H1 (cell line): Measurements from ENCODE around the gene MIX23. TPM values are rescaled to one million over a fixed set of nuclear protein-coding genes. Genes with fewer than 3 reads are reported as not detected.

Experiments used
- CTCF ChIA-PET: fragments of 300-600 bp; sonication (Branson Sonifier 250); formaldehyde crosslinking; loops from one replicate; lab custom pipeline; 2021; ENCODE audit not compliant: partially characterized antibody; lab: Charles Lee
- POLR2A ChIA-PET: fragments of 300-600 bp; sonication (Branson Sonifier 250); formaldehyde crosslinking; loops from one replicate; lab custom pipeline; 2021; ENCODE audit warnings: inconsistent platforms; ENCODE audit not compliant: partially characterized antibody; lab: Charles Lee
- DNase-seq, 2 experiments: peaks; one replicate each; pipeline versions ENCODE4 v3.0.0 to v3.0.0-alpha.2; 2010 to 2022; ENCODE audit warnings: low spot score in 2 of 2, low read depth in 1 of 2, mixed read lengths in 1 of 2
- FAIRE-seq: peaks from 2 replicates; lab custom pipeline; 2011; peaks lifted over from hg19 to GRCh38; lab: Jason Lieb, UNC
- H2AFZ ChIP-seq: 2 replicates; pipeline ENCODE4 v1.8.1; 2012; ENCODE audit warnings: low read length, inconsistent platforms
- H2AK5ac ChIP-seq: 2 replicates; pipeline ENCODE4 v1.6.1; 2013; ENCODE audit warnings: low read depth, low read length
- H2BK120ac ChIP-seq: replicated peaks from 2 replicates; pipeline ENCODE3; 2013; ENCODE audit warnings: low read depth, low read length, inconsistent platforms
- H2BK12ac ChIP-seq: 2 replicates; pipeline ENCODE4 v1.6.1; 2013; ENCODE audit warnings: low read depth, low read length
- H2BK15ac ChIP-seq: 2 replicates; pipeline ENCODE4 v1.6.1; 2013; ENCODE audit warnings: low read length
- H2BK20ac ChIP-seq: 2 replicates; pipeline ENCODE4 v1.6.1; 2013; ENCODE audit warnings: low read length
- H2BK5ac ChIP-seq: 2 replicates; pipeline ENCODE4 v1.6.1; 2013; ENCODE audit warnings: low read depth, low read length
- H3K14ac ChIP-seq: 2 replicates; pipeline ENCODE4 v1.6.1; 2013; ENCODE audit warnings: inconsistent platforms; ENCODE audit not compliant: insufficient read length
- H3K18ac ChIP-seq: 2 replicates; pipeline ENCODE4 v1.6.1; 2013; ENCODE audit warnings: low read length; ENCODE audit errors: extremely low read depth
- H3K23ac ChIP-seq: 2 replicates; pipeline ENCODE4 v1.6.1; 2013; ENCODE audit warnings: inconsistent platforms; ENCODE audit not compliant: insufficient read length
- H3K23me2 ChIP-seq: 2 replicates; pipeline ENCODE4 v1.6.1; 2013; ENCODE audit warnings: low read depth, low read length
- H3K27ac ChIP-seq: 2 replicates; pipeline ENCODE4 v1.6.1; 2011; ENCODE audit warnings: low read depth, low read length, inconsistent platforms
- H3K27me3 ChIP-seq, 4 experiments: replicated peaks in 1 of 4; 1 replicate in 1 of 4; 2 replicates in 3 of 4; pipeline versions ENCODE4 v1.6.1 to v1.8.1; 2011 to 2013; ENCODE audit warnings: low read length in 3 of 4, mild to moderate bottlenecking in 3 of 4, inconsistent platforms in 2 of 4, mixed read lengths in 2 of 4, moderate library complexity in 1 of 4; ENCODE audit not compliant: control insufficient read depth in 3 of 4, insufficient read depth in 3 of 4; ENCODE audit errors: extremely low read depth in 1 of 4
- H3K36me3 ChIP-seq, 4 experiments: 2 replicates each; pipeline versions ENCODE4 v1.6.1 to v1.8.1; 2011 to 2013; ENCODE audit warnings: mild to moderate bottlenecking in 4 of 4, low read length in 3 of 4, moderate library complexity in 2 of 4, control low read depth in 1 of 4, inconsistent platforms in 1 of 4; ENCODE audit not compliant: insufficient read depth in 4 of 4, control insufficient read depth in 2 of 4
- H3K4ac ChIP-seq: replicated peaks from 2 replicates; pipeline ENCODE3; 2013; ENCODE audit warnings: low read length, low read depth, mixed read lengths, inconsistent platforms; ENCODE audit not compliant: insufficient read length
- H3K4me1 ChIP-seq, 4 experiments: replicated peaks in 1 of 4; 1 replicate in 1 of 4; 2 replicates in 3 of 4; pipeline versions ENCODE4 v1.6.1 to v1.8.1; 2011 to 2013; ENCODE audit warnings: low read length in 3 of 4, inconsistent platforms in 2 of 4, mixed read lengths in 1 of 4; ENCODE audit not compliant: insufficient read depth in 4 of 4, control insufficient read depth in 3 of 4
- H3K4me2 ChIP-seq, 2 experiments: 2 replicates each; pipeline versions ENCODE4 v1.6.1 to v1.8.1; 2011 to 2013; ENCODE audit warnings: low read depth in 2 of 2, low read length in 2 of 2, control low read depth in 1 of 2, inconsistent platforms in 1 of 2, mild to moderate bottlenecking in 1 of 2; ENCODE audit not compliant: insufficient read depth in 1 of 2
- H3K4me3 ChIP-seq, 4 experiments: fragments of 200-600, 300-600 bp in 1 of 4; sonication (generic), shearing (Covaris generic), sonication (Bioruptor Twin) in 1 of 4; 2 replicates each; pipeline versions ENCODE4 v1.5.1 to v1.8.1; 2011 to 2016; ENCODE audit warnings: low read length in 4 of 4, low read depth in 3 of 4, control low read depth in 2 of 4, inconsistent platforms in 2 of 4, mild to moderate bottlenecking in 2 of 4, mixed read lengths in 1 of 4, moderate library complexity in 1 of 4; ENCODE audit not compliant: insufficient read depth in 2 of 4; ENCODE audit errors: extremely low read depth in 1 of 4
- H3K56ac ChIP-seq: replicated peaks from 2 replicates; pipeline ENCODE3; 2013; ENCODE audit warnings: low read depth, mild to moderate bottlenecking, mixed read lengths, low read length, inconsistent platforms; ENCODE audit not compliant: insufficient read length
- H3K79me1 ChIP-seq: 2 replicates; pipeline ENCODE4 v1.6.1; 2013; ENCODE audit warnings: low read depth, low read length, control low read depth
- H3K79me2 ChIP-seq, 2 experiments: 2 replicates each; pipeline versions ENCODE4 v1.6.1 to v1.8.1; 2012 to 2013; ENCODE audit warnings: low read length in 2 of 2, mild to moderate bottlenecking in 2 of 2, inconsistent platforms in 1 of 2; ENCODE audit not compliant: insufficient read depth in 2 of 2, control insufficient read depth in 1 of 2
- H3K9ac ChIP-seq, 4 experiments: replicated peaks in 1 of 4; 1 replicate in 1 of 4; 2 replicates in 3 of 4; pipeline versions ENCODE4 v1.6.1 to v1.8.1; 2011 to 2013; ENCODE audit warnings: low read depth in 3 of 4, low read length in 3 of 4, control low read depth in 2 of 4, mild to moderate bottlenecking in 2 of 4, moderate library complexity in 2 of 4, inconsistent platforms in 1 of 4; ENCODE audit errors: extremely low read depth in 1 of 4
- H3K9me3 ChIP-seq, 2 experiments: 2 replicates each; pipeline versions ENCODE4 v1.6.1 to v1.8.1; 2012 to 2013; ENCODE audit warnings: mild to moderate bottlenecking in 2 of 2, moderate library complexity in 2 of 2, control low read depth in 1 of 2, inconsistent platforms in 1 of 2, low read depth in 1 of 2, low read length in 1 of 2, mixed read lengths in 1 of 2; ENCODE audit not compliant: insufficient read depth in 2 of 2
- H4K20me1 ChIP-seq, 2 experiments: replicated peaks in 1 of 2; 2 replicates each; pipeline versions ENCODE3 to v1.8.1; 2011 to 2013; ENCODE audit warnings: inconsistent platforms in 2 of 2, low read length in 2 of 2, mild to moderate bottlenecking in 1 of 2; ENCODE audit not compliant: insufficient read depth in 2 of 2, control insufficient read depth in 1 of 2
- H4K5ac ChIP-seq: 2 replicates; pipeline ENCODE4 v1.6.1; 2013; ENCODE audit warnings: low read length, low read depth, mixed read lengths, inconsistent platforms; ENCODE audit not compliant: insufficient read length
- H4K8ac ChIP-seq: 2 replicates; pipeline ENCODE4 v1.8.0; 2013; ENCODE audit warnings: mild to moderate bottlenecking, moderate library complexity, low read length, inconsistent platforms; ENCODE audit not compliant: insufficient read depth; ENCODE audit errors: extremely low read depth
- H4K91ac ChIP-seq: replicated peaks from 2 replicates; pipeline ENCODE3; 2013; ENCODE audit warnings: low read length, mixed read lengths, inconsistent platforms; ENCODE audit not compliant: insufficient read length
- ASH2L ChIP-seq: fragments of 200-600, 300-600 bp; sonication (generic); IDR thresholded peaks from one replicate; pipeline ENCODE4 v1.7.1; 2017; ENCODE audit warnings: low read length
- CBX8 ChIP-seq: fragments of 300-800, 300-1000 bp; sonication (generic); IDR thresholded peaks from 2 replicates; pipeline ENCODE4 v1.7.1; 2016; ENCODE audit warnings: low read depth, low read length, borderline replicate concordance
- FOSL1 ChIP-seq: IDR thresholded peaks from 2 replicates; pipeline ENCODE4 v1.6.1; 2011; ENCODE audit warnings: mild to moderate bottlenecking, low read depth, low read length, moderate library complexity; ENCODE audit not compliant: insufficient read depth
- NRF1 ChIP-seq: IDR thresholded peaks from 2 replicates; pipeline ENCODE4 v1.6.1; 2011; ENCODE audit warnings: mild to moderate bottlenecking, low read depth, low read length, improper control_type of control experiment
- POU5F1 ChIP-seq: IDR thresholded peaks from 2 replicates; pipeline ENCODE4 v1.6.1; 2011; ENCODE audit warnings: low read depth, mild to moderate bottlenecking, low read length, moderate library complexity
- SIN3A ChIP-seq, 2 experiments: IDR thresholded peaks in 1 of 2; conservative IDR thresholded peaks in 1 of 2; 2 replicates each; pipeline ENCODE4 v1.6.1; 2011 to 2012; ENCODE audit warnings: low read length in 2 of 2, improper control_type of control experiment in 1 of 2, low read depth in 1 of 2, mild to moderate bottlenecking in 1 of 2
- SP4 ChIP-seq: IDR thresholded peaks from 2 replicates; pipeline ENCODE4 v1.6.1; 2012; ENCODE audit warnings: low read length, inconsistent platforms
- SUZ12 ChIP-seq: fragments of 200-600 bp; sonication (generic); IDR thresholded peaks from 2 replicates; pipeline ENCODE4 v1.6.1; 2012; ENCODE audit warnings: mild to moderate bottlenecking, inconsistent platforms, low read length, moderate library complexity, mixed read lengths
- TCF12 ChIP-seq: IDR thresholded peaks from 2 replicates; pipeline ENCODE4 v1.6.1; 2011; ENCODE audit warnings: low read depth, mild to moderate bottlenecking, low read length
- YY1 ChIP-seq: IDR thresholded peaks from 2 replicates; pipeline ENCODE4 v1.6.1; 2011; ENCODE audit warnings: low read depth, mild to moderate bottlenecking, low read length
- WGBS, 2 experiments: shearing (Covaris generic) in 1 of 2; methylation state at CpG; one replicate each; pipeline versions ENCODE4 v1.1.6 to v1.1.7; 2013 to 2015; ENCODE audit warnings: low lambda C conversion rate in 2 of 2, mixed read lengths in 2 of 2, inconsistent platforms in 1 of 2, low coverage in 1 of 2, missing lambda C conversion rate in 1 of 2; ENCODE audit not compliant: insufficient replicate concordance in 2 of 2, insufficient coverage in 1 of 2, insufficient read length in 1 of 2; ENCODE audit errors: extremely low coverage in 1 of 2, missing lambda C conversion rate in 1 of 2; 5-methylcytosine and 5-hydroxymethylcytosine counted together
- polyA plus RNA-seq, 7 experiments: library from polyadenylated mRNA; depleted of rRNA in 3 of 7; stranded (reverse) in 5 of 7; unstranded in 2 of 7; fragments of >200 nt in 5 of 7; fragments of 200-250 nt in 2 of 7; gene quantifications; 1 replicate in 5 of 7; 2 replicates in 1 of 7; 4 replicates in 1 of 7; pipeline versions ENCODE4 v1.2.1 to v1.2.3, GENCODE V29; 2011 to 2013; ENCODE audit warnings: missing spikeins in 2 of 7, mixed read lengths in 2 of 7
- total RNA-seq: library from RNA; stranded (reverse); fragmentation: NEBNext Ultra II Directional; extraction: Animal tissue kit (Norgen Biotek cat#: 25700); gene quantifications from 2 replicates; pipeline ENCODE4 v1.2.1, GENCODE V29; 2021

The MIX23 gene
- total and polyA plus RNA-seq, 2 of the 8 experiments (the other 6 are each of a cell fraction or from before 2014, with no cell fraction given) = 22.1 to 69.6 TPM

GRCh38 chr3:122355612-122356011, 27.4 kb downstream of the MIX23 start:
- Histone ChIP-seq H3K23me2 (no peaks in the 10 kb centered on the region), H3K14ac (no peak overlapping the region), H2BK20ac (no peak overlapping the region; the same call in 1 of the 2 replicates), H2AK5ac (no peak overlapping the region), H3K18ac (no peak overlapping the region), H3K79me2 (no peaks in the 10 kb centered on the region), H4K8ac (no peak overlapping the region), H2BK5ac (no peak overlapping the region), H3K9ac (no peak overlapping the region), H3K9me3 (no peaks in the 10 kb centered on the region), H3K4ac (no peak overlapping the region), H3K79me1 (no peaks in the 10 kb centered on the region), H2BK120ac (no peak overlapping the region), H3K27ac (no peak overlapping the region), H3K36me3 (peaks cover 0 to 10% (median 5%) of the 10 kb centered on the region in 4 experiments; a peak in 3 of 8 replicates), H4K5ac (no peak overlapping the region), H2BK15ac (no peak overlapping the region), H3K4me3 (no peak overlapping the region), H2BK12ac (no peak overlapping the region), H3K56ac (no peak overlapping the region), H2AFZ (no peak overlapping the region), H3K23ac (no peak overlapping the region), H3K27me3 (no peaks in the 10 kb centered on the region), H3K4me2 (no peak overlapping the region), H4K20me1 (peaks cover 0 to 2% of the 10 kb centered on the region in 2 experiments), H3K4me1 (no peaks in the 10 kb centered on the region), H4K91ac (no peak overlapping the region)
- DNase-seq (no peak), FAIRE-seq (no peak)
- CTCF ChIA-PET = interaction anchor here (1.0 to 5.2 kb wide), 6 partner anchors 48 to 366 kb away, joined by 3 to 35 read pairs (median 4); no protein-coding TSS in a partner anchor
- 74% methylated on average over 4 of the region's 4 CpGs; no CpG with 5 or more reads in 1 of the 2 experiments for WGBS, 2 experiments
- POLR2A ChIA-PET = interaction anchor here (1.4 kb wide), 1 partner anchor 27 kb away, joined by 4 read pairs; the partner anchor contains the start of gene MIX23
- TF ChIP-seq POU5F1 (no peak), SUZ12 (no peak), NRF1 (no peak), CBX8 (no peak), FOSL1 (no peak), YY1 (no peak), TCF12 (no peak), SIN3A (conservative IDR thresholded peaks at IDR 0.05 in 1 of 2, IDR thresholded peaks at IDR 0.05 in 1 of 2; ENCODE audit: low read depth in 1 of 2, low read length in 2 of 2) (no peak), SP4 (no peak), ASH2L (no peak)
